ENCODE measurements around the gene SPOCK2.
"Not testable (repeated sequence)": the region's sequence is repeated elsewhere in the genome, so short reads cannot be mapped to it uniquely, and the experiment has no call there.

SPOCK2 gene

GRCh38 chr10:72123616-72124015, 35.3 kb upstream of the SPOCK2 start:
- H3K27me3 ChIP-seq (ENCODE audit: low read depth, low read length): no peaks in the 10 kb centered on the region
- no peaks in the 10 kb centered on the region for H3K9me3 ChIP-seq (ENCODE audit: control insufficient read depth in 1 of 2, low read length in 2 of 2)

GRCh38 chr10:72122221-72122620, 33.9 kb upstream of the SPOCK2 start:
- Histone ChIP-seq H3K36me3 (ENCODE audit: control insufficient read depth in 1 of 2, insufficient read depth in 2 of 2, low read length in 2 of 2) (peaks cover 0 to 2% of the 10 kb centered on the region in 2 donors), H3K27ac (ENCODE audit: low read length) (no peak overlapping the region), H3K4me3 (ENCODE audit: low read depth in 1 of 2, low read length in 2 of 2) (no peak overlapping the region), H3K9me3 (ENCODE audit: control insufficient read depth in 1 of 2, low read length in 2 of 2) (no peaks in the 10 kb centered on the region), H3K27me3 (ENCODE audit: low read depth, low read length) (no peaks in the 10 kb centered on the region), H3K4me1 (ENCODE audit: control insufficient read depth in 1 of 2, insufficient read depth in 2 of 2, low read length in 2 of 2) (no peaks in the 10 kb centered on the region)

More at GRCh38 chr10:72123616-72124015, 35.3 kb upstream of the SPOCK2 start:
- no peak overlapping the region for H3K27ac ChIP-seq (ENCODE audit: low read length)
- peaks cover 0 to 12% of the 10 kb centered on the region in 2 donors for H3K36me3 ChIP-seq (ENCODE audit: control insufficient read depth in 1 of 2, insufficient read depth in 2 of 2, low read length in 2 of 2)
- H3K4me1 ChIP-seq (ENCODE audit: control insufficient read depth in 1 of 2, insufficient read depth in 2 of 2, low read length in 2 of 2): no peaks in the 10 kb centered on the region
- H3K4me3 ChIP-seq (ENCODE audit: low read depth in 1 of 2, low read length in 2 of 2): no peak overlapping the region

- no peak overlapping the region for H3K27ac ChIP-seq (ENCODE audit: low read length)
- no peak overlapping the region for H3K4me3 ChIP-seq (ENCODE audit: low read depth in 1 of 2, low read length in 2 of 2)
- no peaks in the 10 kb centered on the region for H3K9me3 ChIP-seq (ENCODE audit: control insufficient read depth in 1 of 2, low read length in 2 of 2)
- no peaks in the 10 kb centered on the region for H3K36me3 ChIP-seq (ENCODE audit: control insufficient read depth in 1 of 2, insufficient read depth in 2 of 2, low read length in 2 of 2)
- H3K27me3 ChIP-seq (ENCODE audit: low read depth, low read length): no peaks in the 10 kb centered on the region
- H3K4me1 ChIP-seq (ENCODE audit: control insufficient read depth in 1 of 2, insufficient read depth in 2 of 2, low read length in 2 of 2): no peaks in the 10 kb centered on the region
These were observed 33.0 kb upstream of the SPOCK2 start for GRCh38 chr10:72121389-72121788.

GRCh38 chr10:72116372-72116771, 28.0 kb upstream of the SPOCK2 start:
- H3K27me3 ChIP-seq (ENCODE audit: low read depth, low read length): no peaks in the 10 kb centered on the region
- H3K27ac ChIP-seq (ENCODE audit: low read length): no peak overlapping the region
- no peak overlapping the region for H3K4me3 ChIP-seq (ENCODE audit: low read depth in 1 of 2, low read length in 2 of 2)

GRCh38 chr10:72114706-72115450, 26.5 kb upstream of the SPOCK2 start:
- Histone ChIP-seq H3K4me1 (ENCODE audit: control insufficient read depth in 1 of 2, insufficient read depth in 2 of 2, low read length in 2 of 2) (no peaks in the 10 kb centered on the region), H3K9me3 (ENCODE audit: control insufficient read depth in 1 of 2, low read length in 2 of 2) (no peaks in the 10 kb centered on the region), H3K4me3 (ENCODE audit: low read depth in 1 of 2, low read length in 2 of 2) (no peak overlapping the region), H3K36me3 (ENCODE audit: control insufficient read depth in 1 of 2, insufficient read depth in 2 of 2, low read length in 2 of 2) (no peaks in the 10 kb centered on the region), H3K27ac (ENCODE audit: low read length) (no peak overlapping the region), H3K27me3 (ENCODE audit: low read depth, low read length) (no peaks in the 10 kb centered on the region)

More at GRCh38 chr10:72116372-72116771, 28.0 kb upstream of the SPOCK2 start:
- Histone ChIP-seq H3K9me3 (ENCODE audit: control insufficient read depth in 1 of 2, low read length in 2 of 2) (no peaks in the 10 kb centered on the region), H3K4me1 (ENCODE audit: control insufficient read depth in 1 of 2, insufficient read depth in 2 of 2, low read length in 2 of 2) (no peaks in the 10 kb centered on the region), H3K36me3 (ENCODE audit: control insufficient read depth in 1 of 2, insufficient read depth in 2 of 2, low read length in 2 of 2) (no peaks in the 10 kb centered on the region)

GRCh38 chr10:72110673-72111401, 22.5 kb upstream of the SPOCK2 start:
- H3K4me3 ChIP-seq (ENCODE audit: low read depth in 1 of 2, low read length in 2 of 2): no peak overlapping the region
- no peaks in the 10 kb centered on the region for H3K9me3 ChIP-seq (ENCODE audit: control insufficient read depth in 1 of 2, low read length in 2 of 2)
- H3K36me3 ChIP-seq (ENCODE audit: control insufficient read depth in 1 of 2, insufficient read depth in 2 of 2, low read length in 2 of 2): no peaks in the 10 kb centered on the region
- peaks cover 0 to 4% of the 10 kb centered on the region in 2 donors for H3K4me1 ChIP-seq (ENCODE audit: control insufficient read depth in 1 of 2, insufficient read depth in 2 of 2, low read length in 2 of 2)
- no peak overlapping the region for H3K27ac ChIP-seq (ENCODE audit: low read length)
- H3K27me3 ChIP-seq (ENCODE audit: low read depth, low read length): no peaks in the 10 kb centered on the region

GRCh38 chr10:72109636-72110157, 21.3 kb upstream of the SPOCK2 start:
- Histone ChIP-seq H3K27ac (ENCODE audit: low read length) (no peak overlapping the region), H3K4me3 (ENCODE audit: low read depth in 1 of 2, low read length in 2 of 2) (no peak overlapping the region), H3K36me3 (ENCODE audit: control insufficient read depth in 1 of 2, insufficient read depth in 2 of 2, low read length in 2 of 2) (no peaks in the 10 kb centered on the region), H3K27me3 (ENCODE audit: low read depth, low read length) (no peaks in the 10 kb centered on the region), H3K4me1 (ENCODE audit: control insufficient read depth in 1 of 2, insufficient read depth in 2 of 2, low read length in 2 of 2) (peaks cover 0 to 4% of the 10 kb centered on the region in 2 donors), H3K9me3 (ENCODE audit: control insufficient read depth in 1 of 2, low read length in 2 of 2) (no peaks in the 10 kb centered on the region)

GRCh38 chr10:72108830-72109635, 20.7 kb upstream of the SPOCK2 start:
- Histone ChIP-seq H3K27me3 (ENCODE audit: low read depth, low read length) (no peaks in the 10 kb centered on the region), H3K9me3 (ENCODE audit: control insufficient read depth in 1 of 2, low read length in 2 of 2) (no peaks in the 10 kb centered on the region), H3K4me1 (ENCODE audit: control insufficient read depth in 1 of 2, insufficient read depth in 2 of 2, low read length in 2 of 2) (peaks cover 0 to 4% of the 10 kb centered on the region in 2 donors), H3K27ac (ENCODE audit: low read length) (no peak overlapping the region), H3K4me3 (ENCODE audit: low read depth in 1 of 2, low read length in 2 of 2) (no peak overlapping the region), H3K36me3 (ENCODE audit: control insufficient read depth in 1 of 2, insufficient read depth in 2 of 2, low read length in 2 of 2) (no peaks in the 10 kb centered on the region)

- not testable (repeated sequence) for H3K36me3 ChIP-seq (ENCODE audit: control insufficient read depth in 1 of 2, insufficient read depth in 2 of 2, low read length in 2 of 2); H3K9me3 ChIP-seq (ENCODE audit: control insufficient read depth in 1 of 2, low read length in 2 of 2); H3K4me1 ChIP-seq (ENCODE audit: control insufficient read depth in 1 of 2, insufficient read depth in 2 of 2, low read length in 2 of 2); H3K27me3 ChIP-seq (ENCODE audit: low read depth, low read length); H3K4me3 ChIP-seq (ENCODE audit: low read depth in 1 of 2, low read length in 2 of 2); H3K27ac ChIP-seq (ENCODE audit: low read length)
These were observed 19.6 kb upstream of the SPOCK2 start for GRCh38 chr10:72108004-72108370.

GRCh38 chr10:72107325-72108003, 19.1 kb upstream of the SPOCK2 start:
- Histone ChIP-seq H3K4me3 (ENCODE audit: low read depth in 1 of 2, low read length in 2 of 2) (no peak overlapping the region), H3K27ac (ENCODE audit: low read length) (no peak overlapping the region), H3K9me3 (ENCODE audit: control insufficient read depth in 1 of 2, low read length in 2 of 2) (no peaks in the 10 kb centered on the region), H3K36me3 (ENCODE audit: control insufficient read depth in 1 of 2, insufficient read depth in 2 of 2, low read length in 2 of 2) (peaks cover 0 to 4% of the 10 kb centered on the region in 2 donors), H3K27me3 (ENCODE audit: low read depth, low read length) (no peaks in the 10 kb centered on the region), H3K4me1 (ENCODE audit: control insufficient read depth in 1 of 2, insufficient read depth in 2 of 2, low read length in 2 of 2) (peaks cover 0 to 4% of the 10 kb centered on the region in 2 donors)
